HG03520 (cell line): Measurements from ENCODE around the gene CST7.
"Not testable (repeated sequence)": the region's sequence is repeated elsewhere in the genome, so short reads cannot be mapped to it uniquely, and the experiment has no call there.

Source experiments
- ATAC-seq: cut with Tn5 transposase; IDR thresholded peaks from one replicate; pipeline ENCODE4 v1.9.1; 2021; ENCODE audit warnings: mild to moderate bottlenecking, moderate library complexity; ENCODE audit not compliant: unreplicated experiment

Gene CST7

DNA sequence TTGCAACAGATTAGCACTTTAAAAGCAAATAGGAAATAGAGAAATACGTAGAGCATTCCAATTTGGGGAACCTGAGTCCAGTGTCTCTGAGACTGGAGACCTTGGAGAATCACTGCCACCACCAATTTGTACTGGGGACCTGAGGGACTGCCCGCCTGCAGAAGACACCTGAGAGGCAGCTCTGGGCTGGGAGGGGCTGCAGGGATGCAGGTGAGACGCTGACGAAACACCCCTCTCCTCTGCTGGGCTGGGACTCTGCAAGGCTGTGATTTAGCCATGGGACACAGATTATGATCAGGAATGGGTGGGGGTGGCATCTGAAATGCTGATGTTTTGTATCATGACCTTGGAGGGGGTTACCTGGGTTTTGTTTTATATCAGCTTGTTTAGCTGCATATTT is 50.5 kb downstream of the CST7 start:
- ATAC-seq, result no peak

- no peak for ATAC-seq
Observed at GRCh38 chr20:25000268-25000801, 51.3 kb downstream of the CST7 start.

DNA sequence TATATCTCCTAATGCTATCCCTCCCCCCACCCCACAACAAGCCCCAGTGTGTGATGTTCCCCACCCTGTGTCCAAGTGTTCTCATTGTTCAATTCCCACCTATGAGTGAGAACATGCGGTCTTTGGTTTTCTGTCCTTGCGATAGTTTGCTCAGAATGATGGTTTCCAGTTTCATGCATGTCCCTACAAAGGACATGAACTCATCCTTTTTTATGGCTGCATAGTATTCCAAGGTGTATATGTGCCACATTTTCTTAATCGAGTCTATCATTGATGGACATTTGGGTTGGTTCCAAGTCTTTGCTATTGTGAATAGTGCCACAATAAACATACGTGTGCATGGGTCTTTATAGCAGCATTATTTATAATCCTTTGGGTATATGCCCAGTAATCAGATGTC is 52.3 kb downstream of the CST7 start:
- not testable (repeated sequence) for ATAC-seq

DNA sequence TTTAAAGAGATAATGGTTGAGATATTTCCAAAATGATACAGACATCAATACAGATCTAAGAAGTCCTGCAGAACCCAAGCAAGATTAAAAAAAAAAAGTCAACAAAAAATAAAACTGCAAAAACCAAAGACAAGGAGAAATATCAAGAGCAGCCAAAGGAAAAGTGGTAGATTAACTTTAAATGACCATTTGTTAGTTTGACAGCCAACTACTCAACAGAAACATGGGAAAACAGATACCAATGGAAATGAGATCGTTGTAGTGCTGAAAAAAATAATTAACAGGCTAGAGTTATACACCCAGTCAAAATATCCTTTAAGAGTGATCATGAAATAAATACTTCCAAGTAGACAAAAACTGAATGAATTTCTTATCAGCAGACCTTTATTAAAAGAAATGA is 53.9 kb downstream of the CST7 start:
- no peak for ATAC-seq

- no peak for ATAC-seq
Observed at GRCh38 chr20:25005220-25005619, 56.2 kb downstream of the CST7 start.

- no peak for ATAC-seq
Observed at GRCh38 chr20:25005661-25006060, 56.6 kb downstream of the CST7 start.

GRCh38 chr20:25006431-25007167 is 57.5 kb downstream of the CST7 start:
- ATAC-seq, result no peak

- no peak for ATAC-seq
Observed at GRCh38 chr20:25007491-25008305, 58.6 kb downstream of the CST7 start.

DNA sequence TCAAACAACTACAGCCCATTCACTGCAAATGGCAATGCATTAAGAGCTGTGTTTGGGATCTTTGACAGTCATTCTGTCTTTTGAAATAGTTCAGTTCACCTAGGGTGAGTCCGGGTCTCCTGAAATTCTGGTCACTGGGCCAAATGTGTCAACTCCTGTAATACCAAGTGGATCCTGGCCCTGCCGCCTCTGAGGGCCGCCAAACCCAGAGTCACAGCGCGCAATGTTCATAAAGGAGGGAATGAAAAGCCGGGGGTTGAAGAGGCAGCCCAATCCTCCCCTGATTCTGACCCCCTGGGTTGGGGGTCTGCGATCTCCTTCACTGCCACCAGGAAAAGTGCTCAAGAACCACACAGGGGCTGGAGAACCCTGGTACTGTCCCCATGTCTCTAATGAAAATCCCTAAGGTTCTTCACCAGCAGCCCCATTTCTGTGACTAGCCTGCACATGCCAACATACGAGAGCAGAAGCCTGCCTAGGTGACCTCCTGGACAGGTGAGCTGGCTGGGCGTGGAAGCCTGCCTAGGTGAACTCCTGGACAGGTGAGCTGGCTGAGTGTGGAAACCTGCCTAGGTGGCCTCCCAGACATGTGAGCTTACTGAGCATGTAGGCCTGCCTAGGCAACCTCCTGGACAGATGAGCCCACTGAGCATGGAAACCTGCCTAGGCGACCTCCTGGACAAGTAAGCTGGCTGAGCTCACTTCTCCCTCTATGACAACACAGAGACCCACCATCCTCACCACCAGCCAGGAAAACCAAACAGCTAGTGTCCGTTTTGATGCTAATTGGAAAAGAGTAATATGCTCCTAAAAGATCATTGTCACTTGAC is 59.5 kb downstream of the CST7 start:
- ATAC-seq, result no peak
